GM18858 (cell line): ENCODE data around the gene FIBCD1.

ENCODE experiments used
- ATAC-seq: cut with Tn5 transposase; IDR thresholded peaks from one replicate; pipeline ENCODE4 v1.9.1; 2021; ENCODE audit not compliant: unreplicated experiment

Gene FIBCD1

DNA sequence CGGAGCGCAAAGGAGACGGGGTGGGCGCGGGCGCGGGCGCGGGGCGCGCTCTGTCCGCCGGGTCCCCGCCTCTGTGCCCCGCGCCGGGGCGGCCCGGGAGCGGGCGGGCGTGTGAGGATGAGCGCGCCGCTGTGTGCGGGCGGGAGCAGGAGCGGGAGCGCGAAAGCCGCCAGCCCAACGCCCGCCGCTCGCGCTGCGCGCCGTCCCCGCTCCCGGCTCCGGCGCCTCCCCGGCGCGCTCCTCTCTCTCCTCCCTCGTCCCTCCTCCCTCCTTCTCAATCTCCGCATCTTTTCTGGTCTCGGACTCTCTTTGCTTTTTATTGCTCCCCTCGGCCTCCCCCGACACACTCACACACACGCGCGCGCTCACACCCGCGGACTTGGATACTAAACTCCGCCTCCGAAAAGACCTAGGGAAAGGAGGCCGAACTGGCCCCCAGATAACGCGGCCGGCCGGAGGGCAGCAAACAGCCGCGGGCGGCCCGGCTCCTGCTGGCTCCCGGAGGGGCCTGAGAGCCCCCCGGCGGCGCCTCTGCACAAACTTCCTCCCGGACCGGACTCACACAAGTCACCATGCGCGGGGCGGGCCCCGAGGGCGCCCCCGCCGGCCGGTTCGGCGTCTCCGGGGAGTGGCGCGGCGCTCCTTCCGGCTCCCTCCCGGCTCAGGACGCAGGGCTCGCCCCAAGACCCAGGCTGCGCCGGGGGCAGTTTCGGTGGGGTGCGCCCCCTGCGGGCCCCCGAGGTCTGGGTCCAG, at the start of gene FIBCD1:
TSS of gene FIBCD1 (minus strand) at position 596 of the 753 bp plus-strand sequence. CDS start 640 bp downstream, outside the sequence.
- ATAC-seq: no peak

- no peak for ATAC-seq
Measured at GRCh38 chr9:130988400-130988747, 49.3 kb upstream of the FIBCD1 start.

GRCh38 chr9:130987738-130988399, 48.8 kb upstream of the FIBCD1 start:
- ATAC-seq: no peak

- ATAC-seq: no peak
Measured at GRCh38 chr9:130987054-130987453, 48.0 kb upstream of the FIBCD1 start.

GRCh38 chr9:130986356-130986965, 47.4 kb upstream of the FIBCD1 start:
- no peak for ATAC-seq

- ATAC-seq: no peak
Measured at GRCh38 chr9:130985606-130986162, 46.6 kb upstream of the FIBCD1 start.

DNA sequence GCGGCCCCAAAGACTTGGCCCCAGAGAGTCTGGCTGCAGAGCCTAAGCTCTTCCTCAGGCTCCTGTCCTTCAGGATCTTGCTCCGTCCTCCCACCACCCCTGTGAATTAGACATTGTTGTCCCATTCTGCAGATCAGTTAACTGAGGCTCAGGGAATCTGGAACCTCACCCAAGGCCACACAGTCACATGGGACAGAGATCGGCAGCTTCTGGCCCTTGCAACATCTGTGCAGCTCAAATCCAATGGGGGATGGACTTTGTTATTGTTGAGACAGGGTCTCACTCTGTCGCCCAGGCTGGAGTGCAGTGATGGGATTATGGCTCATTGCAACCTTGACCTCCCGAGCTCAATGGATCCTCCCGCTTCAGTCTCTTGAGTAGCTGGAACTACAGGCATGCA, 46.0 kb upstream of the FIBCD1 start:
- ATAC-seq: no peak

DNA sequence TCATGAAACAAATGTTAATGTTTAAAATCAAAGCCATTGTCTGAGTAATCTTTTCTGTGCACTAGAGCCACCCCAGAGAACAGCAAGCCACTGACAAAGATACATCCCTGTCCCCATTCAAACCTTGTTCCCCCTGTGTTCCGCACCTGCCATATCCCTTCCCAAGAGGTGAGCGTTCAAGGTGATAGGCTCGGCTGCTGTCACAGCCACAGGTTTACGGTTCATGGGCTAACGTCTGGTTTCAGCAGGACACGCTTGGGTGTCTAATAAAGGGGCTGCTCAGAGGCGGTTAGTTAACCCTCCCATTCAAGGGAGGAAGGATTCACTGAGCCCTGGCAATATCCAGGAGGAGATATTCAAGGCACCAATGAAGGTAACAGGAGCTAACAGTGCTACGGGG, 45.5 kb upstream of the FIBCD1 start:
- no peak for ATAC-seq

GRCh38 chr9:130983970-130984369, 44.9 kb upstream of the FIBCD1 start:
- no peak for ATAC-seq

DNA sequence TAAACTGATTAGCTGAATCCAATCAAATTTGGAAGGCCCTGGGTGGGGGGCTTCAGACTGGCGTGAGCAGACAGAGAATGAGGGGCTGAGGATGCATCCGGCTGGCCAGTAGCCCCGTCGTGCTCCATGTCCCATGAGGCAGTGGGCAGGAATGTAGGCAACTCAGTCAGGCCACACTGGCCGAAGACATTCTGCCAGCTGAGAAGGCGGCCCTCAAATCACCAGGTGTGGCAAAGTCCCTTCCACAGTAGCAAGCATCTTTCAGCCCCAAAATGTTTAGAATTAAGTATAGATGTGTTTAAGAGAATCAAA, 44.3 kb upstream of the FIBCD1 start:
- no peak for ATAC-seq

- ATAC-seq: no peak
Measured at GRCh38 chr9:130982636-130983358, 43.8 kb upstream of the FIBCD1 start.

- no peak for ATAC-seq
Measured at GRCh38 chr9:130981756-130982137, 42.7 kb upstream of the FIBCD1 start.

DNA sequence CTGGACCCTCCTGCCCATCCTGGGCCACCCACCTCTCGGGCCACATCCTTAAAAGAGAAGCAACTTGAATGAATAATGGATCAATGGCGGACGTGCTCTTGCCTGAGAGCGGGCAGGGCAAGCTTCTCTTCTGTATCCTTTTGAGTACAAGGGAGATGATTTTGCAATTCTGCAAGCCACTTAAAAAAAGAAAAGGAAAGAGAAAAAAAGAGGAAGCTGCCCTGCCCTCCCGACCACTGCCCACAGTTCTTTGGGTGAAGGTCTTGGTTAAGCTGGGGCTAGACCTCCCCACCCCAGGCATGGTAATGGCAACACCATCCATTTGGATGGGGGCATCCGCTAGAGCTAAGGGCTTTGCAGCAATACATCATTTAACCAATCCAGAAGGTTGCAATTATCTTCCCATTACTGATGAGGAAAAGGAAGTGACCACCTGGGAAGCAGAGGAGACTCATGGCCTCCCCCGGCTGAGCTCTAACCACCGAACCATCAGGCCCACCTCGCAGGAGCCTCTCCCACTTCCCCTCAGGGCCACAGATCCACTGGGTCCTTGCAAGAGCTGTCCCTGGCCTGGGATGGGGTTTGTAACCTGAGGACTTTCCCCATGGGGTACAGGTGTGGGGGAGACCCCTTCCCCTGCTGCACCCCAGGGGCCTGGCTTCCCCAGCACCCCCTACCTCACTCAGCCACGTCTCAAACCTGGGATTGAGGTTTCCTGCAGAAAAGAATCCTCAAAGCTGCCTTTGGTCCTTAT, 42.1 kb upstream of the FIBCD1 start:
- no peak for ATAC-seq

- ATAC-seq: no peak
Measured at GRCh38 chr9:130980526-130980925, 41.5 kb upstream of the FIBCD1 start.

DNA sequence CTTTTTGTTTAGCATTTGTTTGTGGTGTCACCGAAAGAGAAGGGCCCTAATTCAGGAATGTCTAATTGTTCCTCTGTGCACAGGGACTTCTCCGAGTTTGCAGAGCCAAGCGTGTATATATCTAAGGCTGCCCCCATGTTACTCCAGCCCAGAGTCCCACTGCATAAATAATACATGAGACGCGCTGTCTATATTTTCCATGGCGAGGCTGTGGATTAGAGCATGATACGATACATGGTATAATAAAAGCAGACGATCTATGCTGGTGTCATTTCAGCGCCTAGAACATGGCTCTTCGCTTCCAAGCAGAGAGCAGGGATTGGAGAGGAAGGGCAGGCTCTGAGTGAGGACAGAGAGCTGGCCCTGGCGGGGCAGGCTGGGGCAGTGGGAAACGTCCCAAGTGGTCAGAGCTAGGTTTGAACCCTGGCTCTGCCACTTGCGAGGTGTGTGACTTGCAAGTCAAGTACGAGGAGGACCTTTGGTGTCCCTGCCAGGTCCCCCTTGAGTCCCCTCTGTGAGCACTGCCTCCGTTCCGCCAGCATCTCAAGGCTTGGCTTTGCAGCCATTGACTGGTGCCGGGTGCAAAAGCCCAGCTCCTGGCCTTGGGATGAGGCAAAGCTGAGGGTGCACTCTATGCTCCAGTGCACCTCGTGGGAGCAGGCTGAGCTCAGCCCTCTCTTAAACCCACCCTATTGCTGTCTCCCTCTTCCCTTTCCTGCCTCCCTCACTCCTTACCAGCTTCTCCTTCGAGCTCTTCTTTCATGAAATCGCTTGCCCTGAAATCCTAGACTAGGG, 40.7 kb upstream of the FIBCD1 start:
- ATAC-seq: no peak

GRCh38 chr9:130977811-130978221, 38.8 kb upstream of the FIBCD1 start:
- ATAC-seq: no peak

GRCh38 chr9:130975932-130976841, 37.1 kb upstream of the FIBCD1 start:
- no peak for ATAC-seq

GRCh38 chr9:130975156-130975555, 36.1 kb upstream of the FIBCD1 start:
- no peak for ATAC-seq

DNA sequence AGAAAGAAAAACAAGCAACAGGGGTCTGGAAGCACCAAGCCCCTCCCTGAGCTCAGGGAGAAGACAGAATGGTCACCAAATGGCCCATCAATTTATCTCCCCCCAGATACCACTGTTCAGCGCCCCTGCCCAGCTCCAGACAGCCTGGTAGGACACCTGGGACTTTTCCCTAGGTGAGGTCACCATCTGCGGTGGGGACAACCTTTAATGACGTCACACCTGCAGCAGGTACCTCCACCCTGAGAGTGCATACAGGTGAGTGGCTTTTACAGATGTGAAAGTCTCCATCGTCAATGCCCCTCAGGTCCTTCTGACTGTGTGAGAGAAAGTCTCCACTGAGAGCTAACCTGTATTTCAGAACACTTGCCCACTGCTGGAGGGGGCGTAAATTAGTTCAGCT, 35.6 kb upstream of the FIBCD1 start:
- no peak for ATAC-seq
